ENCODE data around the gene TLE3.

The TLE3 gene

GRCh38 chr15:70050441-70050840, 47.3 kb downstream of the TLE3 start:
- peaks cover 50% of the 10 kb centered on the region for H3K36me3 ChIP-seq
- DNase-seq = no peak
- TF ChIP-seq, protein P1, sequence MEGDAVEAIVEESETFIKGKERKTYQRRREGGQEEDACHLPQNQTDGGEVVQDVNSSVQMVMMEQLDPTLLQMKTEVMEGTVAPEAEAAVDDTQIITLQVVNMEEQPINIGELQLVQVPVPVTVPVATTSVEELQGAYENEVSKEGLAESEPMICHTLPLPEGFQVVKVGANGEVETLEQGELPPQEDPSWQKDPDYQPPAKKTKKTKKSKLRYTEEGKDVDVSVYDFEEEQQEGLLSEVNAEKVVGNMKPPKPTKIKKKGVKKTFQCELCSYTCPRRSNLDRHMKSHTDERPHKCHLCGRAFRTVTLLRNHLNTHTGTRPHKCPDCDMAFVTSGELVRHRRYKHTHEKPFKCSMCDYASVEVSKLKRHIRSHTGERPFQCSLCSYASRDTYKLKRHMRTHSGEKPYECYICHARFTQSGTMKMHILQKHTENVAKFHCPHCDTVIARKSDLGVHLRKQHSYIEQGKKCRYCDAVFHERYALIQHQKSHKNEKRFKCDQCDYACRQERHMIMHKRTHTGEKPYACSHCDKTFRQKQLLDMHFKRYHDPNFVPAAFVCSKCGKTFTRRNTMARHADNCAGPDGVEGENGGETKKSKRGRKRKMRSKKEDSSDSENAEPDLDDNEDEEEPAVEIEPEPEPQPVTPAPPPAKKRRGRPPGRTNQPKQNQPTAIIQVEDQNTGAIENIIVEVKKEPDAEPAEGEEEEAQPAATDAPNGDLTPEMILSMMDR (IDR thresholded peaks at IDR 0.05; ENCODE audit: low read depth, low read length) = no peak

GRCh38 chr15:70049701-70050301, 47.9 kb downstream of the TLE3 start:
- DNase-seq = peak; percentile 4
- Histone ChIP-seq H3K9me3 (no peaks in the 10 kb centered on the region), H3K4me1 (peaks cover 5% of the 10 kb centered on the region), H3K27me3 (no peaks in the 10 kb centered on the region), H3K36me3 (peaks cover 44% of the 10 kb centered on the region), H3K4me3 (ENCODE audit: low read depth, low read length) (no peak overlapping the region)
- TF ChIP-seq, protein P1 (IDR thresholded peaks at IDR 0.05; ENCODE audit: low read depth, low read length) = no peak

More at GRCh38 chr15:70050441-70050840, 47.3 kb downstream of the TLE3 start:
- Histone ChIP-seq H3K4me1 (peaks cover 12% of the 10 kb centered on the region), H3K9me3 (no peaks in the 10 kb centered on the region), H3K4me3 (ENCODE audit: low read depth, low read length) (no peak overlapping the region), H3K27me3 (no peaks in the 10 kb centered on the region)

- DNase-seq = peak; percentile 2
These were observed 48.9 kb downstream of the TLE3 start for GRCh38 chr15:70048578-70049514.

GRCh38 chr15:70048198-70048565, 49.5 kb downstream of the TLE3 start:
- peak; percentile 3 for DNase-seq
- no peaks in the 10 kb centered on the region for H3K4me1 ChIP-seq
- no peaks in the 10 kb centered on the region for H3K9me3 ChIP-seq
- H3K4me3 ChIP-seq (ENCODE audit: low read depth, low read length) = no peak overlapping the region
- H3K36me3 ChIP-seq = peaks cover 29% of the 10 kb centered on the region
- TF ChIP-seq, protein P1 (IDR thresholded peaks at IDR 0.05; ENCODE audit: low read depth, low read length) = no peak
- no peaks in the 10 kb centered on the region for H3K27me3 ChIP-seq

More at GRCh38 chr15:70048578-70049514, 48.9 kb downstream of the TLE3 start:
- Histone ChIP-seq H3K9me3 (no peaks in the 10 kb centered on the region), H3K27me3 (no peaks in the 10 kb centered on the region), H3K4me3 (ENCODE audit: low read depth, low read length) (no peak overlapping the region), H3K36me3 (peaks cover 34% of the 10 kb centered on the region), H3K4me1 (no peaks in the 10 kb centered on the region; the same call in 1 of the 2 replicates)
- TF ChIP-seq, protein P1 (IDR thresholded peaks at IDR 0.05; ENCODE audit: low read depth, low read length) = no peak

- Histone ChIP-seq H3K27me3 (no peaks in the 10 kb centered on the region), H3K9me3 (no peaks in the 10 kb centered on the region), H3K4me3 (ENCODE audit: low read depth, low read length) (no peak overlapping the region), H3K36me3 (peaks cover 24% of the 10 kb centered on the region), H3K4me1 (no peaks in the 10 kb centered on the region)
- TF ChIP-seq, protein P1 (IDR thresholded peaks at IDR 0.05; ENCODE audit: low read depth, low read length) = no peak
- DNase-seq = peak; percentile 6
These were observed 50.1 kb downstream of the TLE3 start for GRCh38 chr15:70047386-70048197.
